Measurements from ENCODE around the gene VSTM1.
A peak's percentile ranks its signal among the peaks of the same experiment; 100 is the strongest.

VSTM1 gene

GRCh38 chr19:53993448-53993847 lies 70.2 kb downstream of the VSTM1 start:
- Histone ChIP-seq H3K18ac (ENCODE audit: low read length) (no peak overlapping the region), H3K79me2 (ENCODE audit: control insufficient read depth, insufficient read depth, low read length, poor library complexity) (no peaks in the 10 kb centered on the region), H2BK12ac (ENCODE audit: low read length) (no peak overlapping the region), H3K4ac (ENCODE audit: low read depth, low read length) (no peak overlapping the region), H3K4me3 (ENCODE audit: low read depth, low read length) (no peak overlapping the region), H2AFZ (ENCODE audit: insufficient read depth, low read length, poor library complexity) (no peak overlapping the region), H3K14ac (ENCODE audit: low read length) (no peak overlapping the region), H3K36me3 (ENCODE audit: control insufficient read depth in 1 of 2, insufficient read depth in 2 of 2, low read length in 2 of 2) (no peaks in the 10 kb centered on the region), H4K12ac (ENCODE audit: low read depth, low read length) (no peak overlapping the region), H3K9ac (ENCODE audit: low read length) (no peak overlapping the region), H2BK120ac (ENCODE audit: insufficient read depth, low read length, poor library complexity) (no peak overlapping the region), H4K91ac (ENCODE audit: low read depth, low read length) (no peak overlapping the region), H3K79me1 (ENCODE audit: low read length) (no peaks in the 10 kb centered on the region), H3K23ac (ENCODE audit: low read length) (no peak overlapping the region), H3K27ac (ENCODE audit: low read depth, low read length) (no peak overlapping the region), H3K27me3 (ENCODE audit: insufficient read depth, low read length) (peaks cover 12% of the 10 kb centered on the region), H2AK5ac (ENCODE audit: low read length) (no peak overlapping the region), H3K9me3 (ENCODE audit: insufficient read depth, low read depth, low read length) (peaks cover 2% of the 10 kb centered on the region), H4K8ac (ENCODE audit: low read depth, low read length) (no peak overlapping the region), H2BK5ac (ENCODE audit: low read depth, low read length, poor library complexity) (no peak overlapping the region), H3K4me1 (ENCODE audit: control insufficient read depth in 1 of 2, insufficient read depth in 2 of 2, low read length in 2 of 2) (peaks cover 0 to 7% of the 10 kb centered on the region in 2 experiments), H3K4me2 (ENCODE audit: low read length) (no peak overlapping the region)
- WGBS (ENCODE audit: extremely low coverage, insufficient coverage, insufficient read length) = no CpG with 5 or more reads among the region's 3 CpGs
- no peak for DNase-seq

GRCh38 chr19:53992815-53993214 lies 70.9 kb downstream of the VSTM1 start:
- DNase-seq = no peak
- Histone ChIP-seq H3K27me3 (ENCODE audit: insufficient read depth, low read length) (peaks cover 12% of the 10 kb centered on the region), H3K4me1 (ENCODE audit: control insufficient read depth in 1 of 2, insufficient read depth in 2 of 2, low read length in 2 of 2) (peaks cover 0 to 7% of the 10 kb centered on the region in 2 experiments), H2BK12ac (ENCODE audit: low read length) (no peak overlapping the region), H3K9ac (ENCODE audit: low read length) (no peak overlapping the region), H2AK5ac (ENCODE audit: low read length) (no peak overlapping the region), H3K14ac (ENCODE audit: low read length) (no peak overlapping the region), H3K18ac (ENCODE audit: low read length) (no peak overlapping the region), H3K36me3 (ENCODE audit: control insufficient read depth in 1 of 2, insufficient read depth in 2 of 2, low read length in 2 of 2) (no peaks in the 10 kb centered on the region), H2BK5ac (ENCODE audit: low read depth, low read length, poor library complexity) (no peak overlapping the region), H3K79me1 (ENCODE audit: low read length) (no peaks in the 10 kb centered on the region), H4K91ac (ENCODE audit: low read depth, low read length) (no peak overlapping the region), H2BK120ac (ENCODE audit: insufficient read depth, low read length, poor library complexity) (no peak overlapping the region), H3K27ac (ENCODE audit: low read depth, low read length) (no peak overlapping the region), H3K4me3 (ENCODE audit: low read depth, low read length) (no peak overlapping the region), H3K9me3 (ENCODE audit: insufficient read depth, low read depth, low read length) (peaks cover 2% of the 10 kb centered on the region), H3K4ac (ENCODE audit: low read depth, low read length) (no peak overlapping the region), H3K4me2 (ENCODE audit: low read length) (no peak overlapping the region), H3K79me2 (ENCODE audit: control insufficient read depth, insufficient read depth, low read length, poor library complexity) (no peaks in the 10 kb centered on the region), H4K8ac (ENCODE audit: low read depth, low read length) (no peak overlapping the region), H2AFZ (ENCODE audit: insufficient read depth, low read length, poor library complexity) (no peak overlapping the region), H3K23ac (ENCODE audit: low read length) (no peak overlapping the region), H4K12ac (ENCODE audit: low read depth, low read length) (no peak overlapping the region)
- no CpG with 5 or more reads among the region's 43 CpGs for WGBS (ENCODE audit: extremely low coverage, insufficient coverage, insufficient read length)

GRCh38 chr19:53992211-53992610 lies 71.5 kb downstream of the VSTM1 start:
- no peak overlapping the region for H3K18ac ChIP-seq (ENCODE audit: low read length)
- H3K4me2 ChIP-seq (ENCODE audit: low read length) = no peak overlapping the region
- H3K23ac ChIP-seq (ENCODE audit: low read length) = no peak overlapping the region
- peaks cover 2% of the 10 kb centered on the region for H3K9me3 ChIP-seq (ENCODE audit: insufficient read depth, low read depth, low read length)
- DNase-seq = no peak
- no peaks in the 10 kb centered on the region for H3K36me3 ChIP-seq (ENCODE audit: control insufficient read depth in 1 of 2, insufficient read depth in 2 of 2, low read length in 2 of 2)
- no peaks in the 10 kb centered on the region for H3K79me1 ChIP-seq (ENCODE audit: low read length)
- no peak overlapping the region for H3K4ac ChIP-seq (ENCODE audit: low read depth, low read length)
- no peak overlapping the region for H3K9ac ChIP-seq (ENCODE audit: low read length)
- H3K27ac ChIP-seq (ENCODE audit: low read depth, low read length) = no peak overlapping the region
- H2AFZ ChIP-seq (ENCODE audit: insufficient read depth, low read length, poor library complexity) = no peak overlapping the region
- H4K91ac ChIP-seq (ENCODE audit: low read depth, low read length) = no peak overlapping the region
- H4K12ac ChIP-seq (ENCODE audit: low read depth, low read length) = no peak overlapping the region
- no peak overlapping the region for H2AK5ac ChIP-seq (ENCODE audit: low read length)
- H2BK120ac ChIP-seq (ENCODE audit: insufficient read depth, low read length, poor library complexity) = no peak overlapping the region
- H3K4me1 ChIP-seq (ENCODE audit: control insufficient read depth in 1 of 2, insufficient read depth in 2 of 2, low read length in 2 of 2) = peaks cover 0 to 7% of the 10 kb centered on the region in 2 experiments
- H3K4me3 ChIP-seq (ENCODE audit: low read depth, low read length) = no peak overlapping the region
- H3K14ac ChIP-seq (ENCODE audit: low read length) = no peak overlapping the region
- H4K8ac ChIP-seq (ENCODE audit: low read depth, low read length) = no peak overlapping the region
- H3K27me3 ChIP-seq (ENCODE audit: insufficient read depth, low read length) = peaks cover 12% of the 10 kb centered on the region
- no peak overlapping the region for H2BK5ac ChIP-seq (ENCODE audit: low read depth, low read length, poor library complexity)
- H3K79me2 ChIP-seq (ENCODE audit: control insufficient read depth, insufficient read depth, low read length, poor library complexity) = no peaks in the 10 kb centered on the region
- H2BK12ac ChIP-seq (ENCODE audit: low read length) = no peak overlapping the region
- WGBS (ENCODE audit: extremely low coverage, insufficient coverage, insufficient read length) = no CpG with 5 or more reads among the region's 9 CpGs

DNA sequence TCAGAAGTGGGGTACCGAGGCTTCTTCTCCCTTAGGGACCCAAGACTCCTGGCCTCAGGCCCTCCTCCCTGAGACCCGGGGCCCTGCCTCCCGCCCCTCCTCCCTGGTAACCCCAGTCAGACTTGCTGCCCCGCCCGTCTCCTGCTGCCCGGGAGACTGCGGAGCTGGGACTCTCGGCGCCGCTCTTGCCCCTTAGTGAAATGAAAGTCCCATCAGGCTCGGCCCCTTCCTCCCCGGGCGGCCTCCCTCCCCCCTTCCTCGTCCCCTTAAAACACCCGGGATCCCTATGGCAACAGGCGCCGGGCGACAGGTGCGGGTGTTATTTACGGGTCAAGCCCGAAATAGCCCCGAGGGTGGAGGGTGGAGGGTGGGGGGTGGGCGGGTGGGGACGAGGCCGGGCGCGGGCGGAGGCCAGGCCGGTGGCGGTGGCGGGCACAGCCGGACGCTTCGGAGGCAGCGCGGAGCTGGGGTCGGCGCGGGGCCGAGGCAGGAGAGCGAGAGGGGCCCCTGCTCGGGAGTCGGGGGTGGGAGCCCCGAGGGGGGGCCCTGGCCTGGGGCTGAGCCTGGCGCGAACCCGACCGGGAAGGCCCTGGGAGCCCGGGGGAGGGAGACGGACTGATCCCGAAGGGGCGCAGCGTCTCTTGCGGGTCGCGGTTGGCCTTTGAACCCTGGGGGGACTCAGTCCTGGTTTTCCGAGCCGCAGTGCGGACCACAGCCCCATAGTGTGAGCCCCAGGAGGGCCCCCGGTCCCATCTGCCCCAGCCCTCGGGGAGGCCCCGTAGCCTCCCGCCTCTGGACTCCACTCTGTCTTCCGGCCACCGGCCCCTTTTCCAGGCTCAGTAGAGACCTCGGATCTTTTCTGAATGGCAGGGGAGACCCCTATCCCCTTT lies 72.2 kb downstream of the VSTM1 start, which contains the start of gene CACNG6:
TSS of gene CACNG6 (plus strand) at position 414 of the 890 bp plus-strand sequence. CDS start 1,241 bp downstream, outside the sequence.
- H3K9ac ChIP-seq (ENCODE audit: low read length) = no peak within 1 kb of the TSS
- H2BK12ac ChIP-seq (ENCODE audit: low read length) = no peak within 1 kb of the TSS
- H3K4me2 ChIP-seq (ENCODE audit: low read length) = peak within 1 kb of the TSS; percentile 68
- H3K36me3 ChIP-seq (ENCODE audit: control insufficient read depth in 1 of 2, insufficient read depth in 2 of 2, low read length in 2 of 2) = no peaks in the 10 kb centered on the region
- H3K14ac ChIP-seq (ENCODE audit: low read length) = no peak within 1 kb of the TSS
- no peak within 1 kb of the TSS for H2BK120ac ChIP-seq (ENCODE audit: insufficient read depth, low read length, poor library complexity)
- H3K18ac ChIP-seq (ENCODE audit: low read length) = no peak within 1 kb of the TSS
- H3K27me3 ChIP-seq (ENCODE audit: insufficient read depth, low read length) = peaks cover 12% of the 10 kb centered on the region
- DNase-seq = no peak
- H3K4ac ChIP-seq (ENCODE audit: low read depth, low read length) = no peak within 1 kb of the TSS
- H4K91ac ChIP-seq (ENCODE audit: low read depth, low read length) = no peak within 1 kb of the TSS
- no peak within 1 kb of the TSS for H2BK5ac ChIP-seq (ENCODE audit: low read depth, low read length, poor library complexity)
- H3K79me1 ChIP-seq (ENCODE audit: low read length) = no peaks in the 10 kb centered on the region
- WGBS (ENCODE audit: extremely low coverage, insufficient coverage, insufficient read length) = no CpG with 5 or more reads among the region's 66 CpGs
- no peak within 1 kb of the TSS for H3K23ac ChIP-seq (ENCODE audit: low read length)
- no peak within 1 kb of the TSS for H3K27ac ChIP-seq (ENCODE audit: low read depth, low read length)
- no peaks in the 10 kb centered on the region for H3K79me2 ChIP-seq (ENCODE audit: control insufficient read depth, insufficient read depth, low read length, poor library complexity)
- H3K4me3 ChIP-seq (ENCODE audit: low read depth, low read length) = no peak within 1 kb of the TSS
- H4K8ac ChIP-seq (ENCODE audit: low read depth, low read length) = peak within 1 kb of the TSS; percentile 34
- H2AFZ ChIP-seq (ENCODE audit: insufficient read depth, low read length, poor library complexity) = peak within 1 kb of the TSS; percentile 9
- no peak within 1 kb of the TSS for H4K12ac ChIP-seq (ENCODE audit: low read depth, low read length)
- H3K9me3 ChIP-seq (ENCODE audit: insufficient read depth, low read depth, low read length) = peaks cover 2% of the 10 kb centered on the region
- peaks cover 0 to 7% of the 10 kb centered on the region in 2 experiments for H3K4me1 ChIP-seq (ENCODE audit: control insufficient read depth in 1 of 2, insufficient read depth in 2 of 2, low read length in 2 of 2)
- H2AK5ac ChIP-seq (ENCODE audit: low read length) = no peak within 1 kb of the TSS
